ENCODE measurements around the gene ATOSB.

ATOSB gene

GRCh38 chr9:35089434-35089833 is 26.2 kb downstream of the ATOSB start:
- Histone ChIP-seq H3K4me1 (ENCODE audit: control insufficient read depth in 2 of 2, insufficient read depth in 2 of 2, low read length in 2 of 2) (no peaks in the 10 kb centered on the region), H3K4me3 (ENCODE audit: low read length in 2 of 2) (no peak overlapping the region), H3K27ac (ENCODE audit: low read depth in 2 of 2, low read length in 2 of 2) (no peak overlapping the region), H3K36me3 (ENCODE audit: control insufficient read depth in 2 of 2, insufficient read depth in 2 of 2, low read length in 2 of 2) (peaks cover 31 to 61% of the 10 kb centered on the region in 2 donors), H3K9me3 (ENCODE audit: control insufficient read depth in 2 of 2, low read length in 2 of 2) (no peaks in the 10 kb centered on the region), H3K27me3 (ENCODE audit: control insufficient read depth in 2 of 2, insufficient read depth in 2 of 2, low read length in 2 of 2) (no peaks in the 10 kb centered on the region), H3K9ac (ENCODE audit: low read depth in 1 of 2, low read length in 2 of 2) (no peak overlapping the region)

- peaks cover 8 to 31% of the 10 kb centered on the region in 2 donors for H3K36me3 ChIP-seq (ENCODE audit: control insufficient read depth in 2 of 2, insufficient read depth in 2 of 2, low read length in 2 of 2)
- no peak overlapping the region for H3K9ac ChIP-seq (ENCODE audit: low read depth in 1 of 2, low read length in 2 of 2)
- H3K4me1 ChIP-seq (ENCODE audit: control insufficient read depth in 2 of 2, insufficient read depth in 2 of 2, low read length in 2 of 2), result no peaks in the 10 kb centered on the region
- H3K27ac ChIP-seq (ENCODE audit: low read depth in 2 of 2, low read length in 2 of 2), result no peak overlapping the region
- H3K27me3 ChIP-seq (ENCODE audit: control insufficient read depth in 2 of 2, insufficient read depth in 2 of 2, low read length in 2 of 2), result no peaks in the 10 kb centered on the region
- no peak overlapping the region for H3K4me3 ChIP-seq (ENCODE audit: low read length in 2 of 2)
- H3K9me3 ChIP-seq (ENCODE audit: control insufficient read depth in 2 of 2, low read length in 2 of 2), result no peaks in the 10 kb centered on the region
These were observed 30.6 kb downstream of the ATOSB start for GRCh38 chr9:35085078-35085477.

- Histone ChIP-seq H3K27me3 (ENCODE audit: control insufficient read depth in 2 of 2, insufficient read depth in 2 of 2, low read length in 2 of 2) (no peaks in the 10 kb centered on the region), H3K9ac (ENCODE audit: low read depth in 1 of 2, low read length in 2 of 2) (peak within 1 kb of the TSS; percentile 83), H3K9me3 (ENCODE audit: control insufficient read depth in 2 of 2, low read length in 2 of 2) (no peaks in the 10 kb centered on the region), H3K4me1 (ENCODE audit: control insufficient read depth in 2 of 2, insufficient read depth in 2 of 2, low read length in 2 of 2) (peaks cover 10 to 16% of the 10 kb centered on the region in 2 donors), H3K4me3 (ENCODE audit: low read length in 2 of 2) (peak within 1 kb of the TSS; percentile 84 to 86), H3K27ac (ENCODE audit: low read depth in 2 of 2, low read length in 2 of 2) (peak within 1 kb of the TSS; percentile 67 to 68), H3K36me3 (ENCODE audit: control insufficient read depth in 2 of 2, insufficient read depth in 2 of 2, low read length in 2 of 2) (peaks cover 3 to 7% of the 10 kb centered on the region in 2 donors)
These were observed 36.0 kb downstream of the ATOSB start, which contains the start of gene FANCG for GRCh38 chr9:35079426-35080341. Gene FANCG, minus strand, starts transcription at chr9:35079942. Its CDS starts 418 bp downstream, at chr9:35079524.

GRCh38 chr9:35079041-35079425 is 36.6 kb downstream of the ATOSB start:
- no peaks in the 10 kb centered on the region for H3K9me3 ChIP-seq (ENCODE audit: control insufficient read depth in 2 of 2, low read length in 2 of 2)
- peak overlapping the region; percentile 83 for H3K9ac ChIP-seq (ENCODE audit: low read depth in 1 of 2, low read length in 2 of 2)
- H3K27me3 ChIP-seq (ENCODE audit: control insufficient read depth in 2 of 2, insufficient read depth in 2 of 2, low read length in 2 of 2), result no peaks in the 10 kb centered on the region
- peak overlapping the region; percentile 84 to 86 for H3K4me3 ChIP-seq (ENCODE audit: low read length in 2 of 2)
- peaks cover 3 to 7% of the 10 kb centered on the region in 2 donors for H3K36me3 ChIP-seq (ENCODE audit: control insufficient read depth in 2 of 2, insufficient read depth in 2 of 2, low read length in 2 of 2)
- H3K4me1 ChIP-seq (ENCODE audit: control insufficient read depth in 2 of 2, insufficient read depth in 2 of 2, low read length in 2 of 2), result peaks cover 10 to 17% of the 10 kb centered on the region in 2 donors
- peak overlapping the region in 1 of 2 donors; percentile 68 for H3K27ac ChIP-seq (ENCODE audit: low read depth in 2 of 2, low read length in 2 of 2)

- H3K4me3 ChIP-seq (ENCODE audit: low read length in 2 of 2), result peak overlapping the region in 1 of 2 donors; percentile 5
- H3K9ac ChIP-seq (ENCODE audit: low read depth in 1 of 2, low read length in 2 of 2), result no peak overlapping the region
- H3K27me3 ChIP-seq (ENCODE audit: control insufficient read depth in 2 of 2, insufficient read depth in 2 of 2, low read length in 2 of 2), result no peaks in the 10 kb centered on the region
- no peaks in the 10 kb centered on the region for H3K9me3 ChIP-seq (ENCODE audit: control insufficient read depth in 2 of 2, low read length in 2 of 2)
- no peak overlapping the region for H3K27ac ChIP-seq (ENCODE audit: low read depth in 2 of 2, low read length in 2 of 2)
- H3K4me1 ChIP-seq (ENCODE audit: control insufficient read depth in 2 of 2, insufficient read depth in 2 of 2, low read length in 2 of 2), result peaks cover 11 to 17% of the 10 kb centered on the region in 2 donors
- H3K36me3 ChIP-seq (ENCODE audit: control insufficient read depth in 2 of 2, insufficient read depth in 2 of 2, low read length in 2 of 2), result peaks cover 3 to 11% of the 10 kb centered on the region in 2 donors
These were observed 37.6 kb downstream of the ATOSB start for GRCh38 chr9:35078066-35078465.

- Histone ChIP-seq H3K27ac (ENCODE audit: low read depth in 2 of 2, low read length in 2 of 2) (no peak overlapping the region), H3K4me1 (ENCODE audit: control insufficient read depth in 2 of 2, insufficient read depth in 2 of 2, low read length in 2 of 2) (peaks cover 14 to 17% of the 10 kb centered on the region in 2 donors), H3K27me3 (ENCODE audit: control insufficient read depth in 2 of 2, insufficient read depth in 2 of 2, low read length in 2 of 2) (no peaks in the 10 kb centered on the region), H3K9me3 (ENCODE audit: control insufficient read depth in 2 of 2, low read length in 2 of 2) (no peaks in the 10 kb centered on the region), H3K36me3 (ENCODE audit: control insufficient read depth in 2 of 2, insufficient read depth in 2 of 2, low read length in 2 of 2) (peaks cover 3 to 11% of the 10 kb centered on the region in 2 donors), H3K4me3 (ENCODE audit: low read length in 2 of 2) (no peak overlapping the region), H3K9ac (ENCODE audit: low read depth in 1 of 2, low read length in 2 of 2) (no peak overlapping the region)
These were observed 38.8 kb downstream of the ATOSB start for GRCh38 chr9:35076848-35077247.

GRCh38 chr9:35075358-35075757 is 40.3 kb downstream of the ATOSB start:
- Histone ChIP-seq H3K36me3 (ENCODE audit: control insufficient read depth in 2 of 2, insufficient read depth in 2 of 2, low read length in 2 of 2) (peaks cover 3 to 11% of the 10 kb centered on the region in 2 donors), H3K9me3 (ENCODE audit: control insufficient read depth in 2 of 2, low read length in 2 of 2) (no peaks in the 10 kb centered on the region), H3K4me3 (ENCODE audit: low read length in 2 of 2) (no peak overlapping the region), H3K27ac (ENCODE audit: low read depth in 2 of 2, low read length in 2 of 2) (no peak overlapping the region), H3K27me3 (ENCODE audit: control insufficient read depth in 2 of 2, insufficient read depth in 2 of 2, low read length in 2 of 2) (no peaks in the 10 kb centered on the region), H3K9ac (ENCODE audit: low read depth in 1 of 2, low read length in 2 of 2) (no peak overlapping the region), H3K4me1 (ENCODE audit: control insufficient read depth in 2 of 2, insufficient read depth in 2 of 2, low read length in 2 of 2) (peaks cover 20 to 23% of the 10 kb centered on the region in 2 donors)

- no peak overlapping the region for H3K9ac ChIP-seq (ENCODE audit: low read depth in 1 of 2, low read length in 2 of 2)
- H3K9me3 ChIP-seq (ENCODE audit: control insufficient read depth in 2 of 2, low read length in 2 of 2), result no peaks in the 10 kb centered on the region
- H3K27ac ChIP-seq (ENCODE audit: low read depth in 2 of 2, low read length in 2 of 2), result no peak overlapping the region
- H3K27me3 ChIP-seq (ENCODE audit: control insufficient read depth in 2 of 2, insufficient read depth in 2 of 2, low read length in 2 of 2), result no peaks in the 10 kb centered on the region
- peaks cover 3 to 11% of the 10 kb centered on the region in 2 donors for H3K36me3 ChIP-seq (ENCODE audit: control insufficient read depth in 2 of 2, insufficient read depth in 2 of 2, low read length in 2 of 2)
- H3K4me1 ChIP-seq (ENCODE audit: control insufficient read depth in 2 of 2, insufficient read depth in 2 of 2, low read length in 2 of 2), result peaks cover 26 to 28% of the 10 kb centered on the region in 2 donors
- H3K4me3 ChIP-seq (ENCODE audit: low read length in 2 of 2), result no peak overlapping the region
These were observed 40.9 kb downstream of the ATOSB start for GRCh38 chr9:35074791-35075190.

- peaks cover 3 to 11% of the 10 kb centered on the region in 2 donors for H3K36me3 ChIP-seq (ENCODE audit: control insufficient read depth in 2 of 2, insufficient read depth in 2 of 2, low read length in 2 of 2)
- H3K4me1 ChIP-seq (ENCODE audit: control insufficient read depth in 2 of 2, insufficient read depth in 2 of 2, low read length in 2 of 2), result peaks cover 24 to 28% of the 10 kb centered on the region in 2 donors
- H3K27me3 ChIP-seq (ENCODE audit: control insufficient read depth in 2 of 2, insufficient read depth in 2 of 2, low read length in 2 of 2), result no peaks in the 10 kb centered on the region
- H3K4me3 ChIP-seq (ENCODE audit: low read length in 2 of 2), result no peak overlapping the region
- H3K9ac ChIP-seq (ENCODE audit: low read depth in 1 of 2, low read length in 2 of 2), result no peak overlapping the region
- no peak overlapping the region for H3K27ac ChIP-seq (ENCODE audit: low read depth in 2 of 2, low read length in 2 of 2)
- H3K9me3 ChIP-seq (ENCODE audit: control insufficient read depth in 2 of 2, low read length in 2 of 2), result no peaks in the 10 kb centered on the region
These were observed 41.5 kb downstream of the ATOSB start for GRCh38 chr9:35074141-35074540.

GRCh38 chr9:35073279-35073612 is 42.4 kb downstream of the ATOSB start:
- H3K4me1 ChIP-seq (ENCODE audit: control insufficient read depth in 2 of 2, insufficient read depth in 2 of 2, low read length in 2 of 2), result peaks cover 23 to 24% of the 10 kb centered on the region in 2 donors
- H3K4me3 ChIP-seq (ENCODE audit: low read length in 2 of 2), result peak overlapping the region in 1 of 2 donors; percentile 92
- H3K36me3 ChIP-seq (ENCODE audit: control insufficient read depth in 2 of 2, insufficient read depth in 2 of 2, low read length in 2 of 2), result peaks cover 9 to 12% of the 10 kb centered on the region in 2 donors
- H3K27ac ChIP-seq (ENCODE audit: low read depth in 2 of 2, low read length in 2 of 2), result peak overlapping the region; percentile 78 to 100
- H3K9me3 ChIP-seq (ENCODE audit: control insufficient read depth in 2 of 2, low read length in 2 of 2), result no peaks in the 10 kb centered on the region
- no peaks in the 10 kb centered on the region for H3K27me3 ChIP-seq (ENCODE audit: control insufficient read depth in 2 of 2, insufficient read depth in 2 of 2, low read length in 2 of 2)
- H3K9ac ChIP-seq (ENCODE audit: low read depth in 1 of 2, low read length in 2 of 2), result no peak overlapping the region

Measured in mucosa of rectum (tissue), 2 donors.